HUES64 (cell line): ENCODE results near the gene NKD1.

Source experiments
- H3K27ac ChIP-seq: 2 replicates; pipeline ENCODE4 v1.7.0; 2013; ENCODE audit warnings: low read depth, low read length, inconsistent platforms
- H3K27me3 ChIP-seq: 2 replicates; pipeline ENCODE4 v1.6.1; 2013; ENCODE audit warnings: mild to moderate bottlenecking, low read length; ENCODE audit not compliant: insufficient read depth
- H3K36me3 ChIP-seq: 2 replicates; pipeline ENCODE4 v1.6.1; 2013; ENCODE audit warnings: mild to moderate bottlenecking, low read length; ENCODE audit not compliant: insufficient read depth
- H3K4me1 ChIP-seq: 2 replicates; pipeline ENCODE4 v1.6.1; 2013; ENCODE audit warnings: mild to moderate bottlenecking, low read length, moderate library complexity; ENCODE audit not compliant: insufficient read depth
- H3K4me3 ChIP-seq: 2 replicates; pipeline ENCODE4 v1.5.1; 2013; ENCODE audit warnings: mild to moderate bottlenecking, low read length, moderate library complexity
- H3K9ac ChIP-seq: 2 replicates; pipeline ENCODE4 v1.6.1; 2013; ENCODE audit warnings: mild to moderate bottlenecking, low read depth, low read length
- H3K9me3 ChIP-seq: 2 replicates; pipeline ENCODE4 v1.6.1; 2013; ENCODE audit warnings: low read depth, low read length; ENCODE audit not compliant: insufficient read depth
- WGBS: fragments of 150-250, 120-280 bp; methylation state at CpG from one replicate; pipeline ENCODE4 v1.1.7; 2013; ENCODE audit warnings: missing lambda C conversion rate; 5-methylcytosine and 5-hydroxymethylcytosine counted together

NKD1 gene

GRCh38 chr16:50539053-50539695, 9.0 kb upstream of the NKD1 start:
- H3K4me1 ChIP-seq, result peaks cover 11% of the 10 kb centered on the region; the same call in 1 of the 2 replicates
- 48% methylated on average over 17 of the region's 17 CpGs for WGBS
- no peak overlapping the region for H3K9ac ChIP-seq
- H3K27ac ChIP-seq, result no peak overlapping the region
- H3K4me3 ChIP-seq, result no peak overlapping the region
- 0 out of 2 replicates have a peak, but pooled peaks cover 3% of the 10 kb centered on the region for H3K27me3 ChIP-seq
- H3K9me3 ChIP-seq, result no peaks in the 10 kb centered on the region
- no peaks in the 10 kb centered on the region for H3K36me3 ChIP-seq

DNA sequence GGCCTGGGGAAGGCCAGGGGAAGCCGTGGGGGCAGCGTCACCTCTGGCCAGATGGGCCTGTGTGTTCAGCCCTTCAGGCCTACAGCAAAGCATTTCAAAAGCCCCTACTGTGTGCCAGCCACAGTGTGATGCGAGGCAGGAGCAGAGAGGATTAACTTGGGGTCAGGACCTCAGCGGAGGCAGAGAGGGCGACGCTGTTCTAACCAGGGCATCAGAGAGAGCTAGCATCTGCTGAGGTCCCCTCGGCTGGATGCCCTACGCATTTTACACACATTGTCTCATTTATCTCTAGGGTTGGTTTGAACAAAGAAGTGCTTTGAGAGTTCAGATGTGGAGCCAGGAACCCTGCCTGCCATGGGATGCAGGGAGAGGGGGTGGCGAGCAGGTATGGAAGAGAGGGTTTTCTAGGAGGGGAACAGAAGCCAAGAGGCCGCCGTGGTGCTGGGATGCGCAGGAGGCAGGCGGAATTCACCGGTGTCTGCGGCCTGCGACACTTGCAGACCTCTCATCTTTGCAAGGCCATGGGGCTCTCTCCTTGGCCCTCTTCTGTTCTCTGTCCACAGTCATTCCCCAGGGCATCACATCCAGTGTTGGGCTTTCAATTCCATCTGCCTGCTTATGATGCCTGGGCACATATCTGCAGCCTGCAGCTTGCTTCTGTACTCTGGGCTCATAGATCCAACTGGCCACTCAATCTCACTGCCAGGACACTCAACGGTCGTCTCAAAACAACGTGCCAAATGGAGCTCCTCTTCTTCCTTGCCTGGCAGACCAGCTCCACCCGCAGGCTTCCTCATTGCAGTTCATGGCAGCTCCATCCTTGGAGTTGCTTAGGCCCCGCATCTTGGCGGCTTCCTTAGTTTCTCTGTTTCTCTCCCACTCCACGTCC, 8.1 kb upstream of the NKD1 start:
- Histone ChIP-seq H3K9me3 (no peaks in the 10 kb centered on the region), H3K27me3 (0 out of 2 replicates have a peak, but pooled peaks cover 3% of the 10 kb centered on the region), H3K9ac (no peak overlapping the region), H3K4me3 (no peak overlapping the region), H3K4me1 (peaks cover 11% of the 10 kb centered on the region; the same call in 1 of the 2 replicates), H3K27ac (no peak overlapping the region), H3K36me3 (no peaks in the 10 kb centered on the region)
- WGBS, result 76% methylated on average over 22 of the region's 23 CpGs

- Histone ChIP-seq H3K4me1 (peaks cover 11% of the 10 kb centered on the region; the same call in 1 of the 2 replicates), H3K4me3 (no peak overlapping the region), H3K27ac (no peak overlapping the region), H3K9ac (no peak overlapping the region), H3K9me3 (no peaks in the 10 kb centered on the region), H3K27me3 (peaks cover 4% of the 10 kb centered on the region; the same call in 1 of the 2 replicates), H3K36me3 (no peaks in the 10 kb centered on the region)
- 95% methylated on average over 3 of the region's 3 CpGs for WGBS
These were observed 7.5 kb upstream of the NKD1 start for GRCh38 chr16:50540711-50541007.

DNA sequence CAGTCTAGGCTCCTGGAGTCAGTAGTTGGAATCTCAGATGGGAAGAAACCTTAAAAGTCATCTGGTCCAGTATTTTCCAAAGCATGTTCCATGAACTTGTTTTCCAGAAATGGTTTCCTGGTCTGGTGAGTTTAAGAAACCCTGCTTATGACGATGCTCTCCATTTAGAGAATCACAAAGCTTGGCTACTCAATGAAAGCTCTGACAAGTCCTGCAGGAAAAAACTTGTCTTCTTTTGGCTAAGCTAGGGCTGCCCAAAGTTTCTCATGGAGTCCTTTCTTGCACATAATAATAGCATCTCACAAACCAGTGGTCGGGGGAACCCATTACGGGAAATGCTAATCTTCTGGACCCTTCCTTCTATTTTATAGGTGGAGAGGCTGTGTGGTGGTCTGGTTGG, 5.5 kb upstream of the NKD1 start:
- peaks cover 11% of the 10 kb centered on the region; the same call in 1 of the 2 replicates for H3K4me1 ChIP-seq
- H3K27me3 ChIP-seq, result peaks cover 24% of the 10 kb centered on the region
- WGBS, result 96% methylated on average over 3 of the region's 3 CpGs
- no peaks in the 10 kb centered on the region for H3K36me3 ChIP-seq
- no peak overlapping the region for H3K9ac ChIP-seq
- no peaks in the 10 kb centered on the region for H3K9me3 ChIP-seq
- H3K4me3 ChIP-seq, result no peak overlapping the region
- no peak overlapping the region for H3K27ac ChIP-seq

- H3K27ac ChIP-seq, result no peak overlapping the region
- H3K36me3 ChIP-seq, result no peaks in the 10 kb centered on the region
- 99% methylated on average over 2 of the region's 2 CpGs for WGBS
- H3K4me1 ChIP-seq, result peaks cover 6% of the 10 kb centered on the region; the same call in 1 of the 2 replicates
- no peak overlapping the region for H3K9ac ChIP-seq
- H3K27me3 ChIP-seq, result peaks cover 44% of the 10 kb centered on the region
- H3K4me3 ChIP-seq, result no peak overlapping the region
- H3K9me3 ChIP-seq, result no peaks in the 10 kb centered on the region
These were observed 2.1 kb upstream of the NKD1 start for GRCh38 chr16:50546125-50546524.

DNA sequence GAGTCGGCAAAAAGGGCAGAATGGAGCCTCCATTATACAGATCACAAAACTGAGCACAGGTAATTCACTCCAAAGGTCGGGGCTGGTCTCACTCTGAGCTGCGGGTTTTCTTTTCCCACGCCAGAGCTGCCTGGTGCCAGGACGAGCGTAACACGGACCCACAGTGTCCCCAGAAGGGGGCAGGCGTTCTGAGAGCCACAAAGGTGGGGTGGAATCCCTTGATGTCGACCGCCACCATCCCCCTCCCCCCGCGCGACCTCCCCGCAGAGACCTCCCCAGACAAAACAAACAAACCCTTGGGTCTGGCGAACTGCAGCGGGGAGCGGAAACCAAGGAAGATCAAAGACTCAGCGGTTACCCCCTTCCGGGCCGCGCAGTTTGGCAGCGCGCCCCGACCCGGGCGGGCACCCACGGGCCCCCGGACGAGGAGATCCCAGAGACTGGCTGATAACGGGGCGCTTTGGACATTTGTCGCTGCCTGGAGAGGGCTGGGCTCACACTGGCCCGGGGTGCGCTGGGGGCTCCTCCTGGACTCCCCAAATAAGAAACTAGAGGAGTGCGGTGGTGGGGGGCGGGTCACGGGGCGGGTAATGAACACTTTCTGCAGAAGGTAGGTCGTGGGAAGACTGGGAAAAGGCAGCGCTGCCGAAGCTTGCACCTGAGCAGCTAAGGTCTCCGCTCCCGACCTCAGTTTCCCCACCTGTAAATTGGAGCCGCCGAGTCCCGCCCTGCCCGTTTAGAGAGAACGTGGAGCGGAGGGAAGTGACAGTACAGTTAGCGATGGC, 664 bp upstream of the NKD1 start:
- WGBS, result 2% methylated on average over 50 of the region's 50 CpGs
- no peaks in the 10 kb centered on the region for H3K9me3 ChIP-seq
- H3K9ac ChIP-seq, result no peak overlapping the region
- peaks cover 6% of the 10 kb centered on the region; the same call in 1 of the 2 replicates for H3K4me1 ChIP-seq
- peak overlapping the region; percentile 66 for H3K4me3 ChIP-seq
- no peaks in the 10 kb centered on the region for H3K36me3 ChIP-seq
- H3K27me3 ChIP-seq, result peaks cover 44% of the 10 kb centered on the region
- no peak overlapping the region for H3K27ac ChIP-seq

- no peaks in the 10 kb centered on the region for H3K36me3 ChIP-seq
- H3K9me3 ChIP-seq, result no peaks in the 10 kb centered on the region
- H3K27me3 ChIP-seq, result peaks cover 41% of the 10 kb centered on the region
- no peak overlapping the region for H3K27ac ChIP-seq
- peaks cover 6% of the 10 kb centered on the region; the same call in 1 of the 2 replicates for H3K4me1 ChIP-seq
- peak overlapping the region; percentile 65 for H3K4me3 ChIP-seq
- 12% methylated on average over 46 of the region's 46 CpGs for WGBS
- no peak overlapping the region for H3K9ac ChIP-seq
These were observed 839 bp downstream of the NKD1 start for GRCh38 chr16:50548909-50549560.

DNA sequence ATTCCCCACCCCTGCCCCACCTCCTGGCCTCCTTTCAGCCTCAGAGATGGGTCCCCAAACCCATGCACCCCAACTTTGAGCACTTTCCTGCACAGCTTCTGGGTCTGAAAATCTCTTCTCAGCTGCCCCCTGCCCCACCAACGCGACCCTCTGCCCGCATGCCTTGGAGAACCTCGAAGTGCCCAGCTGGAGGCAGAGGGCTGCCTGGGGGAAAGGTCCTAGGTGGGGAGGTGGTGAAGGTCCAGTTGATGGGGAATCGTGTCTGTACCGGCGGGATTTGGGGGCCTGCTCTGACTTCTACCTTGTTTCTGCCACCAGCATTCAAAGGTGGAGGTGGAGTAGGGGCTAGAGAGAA, 1.3 kb downstream of the NKD1 start:
- Histone ChIP-seq H3K27ac (no peak overlapping the region), H3K9me3 (no peaks in the 10 kb centered on the region), H3K4me1 (peaks cover 6% of the 10 kb centered on the region; the same call in 1 of the 2 replicates), H3K4me3 (peak overlapping the region; percentile 65), H3K9ac (no peak overlapping the region), H3K27me3 (peaks cover 41% of the 10 kb centered on the region), H3K36me3 (no peaks in the 10 kb centered on the region)
- WGBS, result 76% methylated on average over 7 of the region's 7 CpGs

- no peak overlapping the region for H3K9ac ChIP-seq
- H3K27me3 ChIP-seq, result peaks cover 41% of the 10 kb centered on the region
- no peaks in the 10 kb centered on the region for H3K36me3 ChIP-seq
- no peak overlapping the region for H3K4me3 ChIP-seq
- no peaks in the 10 kb centered on the region for H3K9me3 ChIP-seq
- WGBS, result 88% methylated on average over 8 of the region's 8 CpGs
- peaks cover 6% of the 10 kb centered on the region; the same call in 1 of the 2 replicates for H3K4me1 ChIP-seq
- H3K27ac ChIP-seq, result no peak overlapping the region
These were observed 1.8 kb downstream of the NKD1 start for GRCh38 chr16:50550035-50550434.

GRCh38 chr16:50550866-50551641, 2.9 kb downstream of the NKD1 start:
- peaks cover under 1% of the 10 kb centered on the region; the same call in 1 of the 2 replicates for H3K36me3 ChIP-seq
- H3K4me3 ChIP-seq, result no peak overlapping the region
- H3K9ac ChIP-seq, result no peak overlapping the region
- peaks cover 6% of the 10 kb centered on the region; the same call in 1 of the 2 replicates for H3K4me1 ChIP-seq
- no peaks in the 10 kb centered on the region for H3K9me3 ChIP-seq
- H3K27me3 ChIP-seq, result peaks cover 36% of the 10 kb centered on the region
- WGBS, result 68% methylated on average over 8 of the region's 9 CpGs
- H3K27ac ChIP-seq, result no peak overlapping the region
